ENCODE measurements around the gene IL22.

- TF ChIP-seq GATA2 (IDR thresholded peaks at IDR 0.05; ENCODE audit: low read depth, low read length) (no peak), GATA3 (IDR thresholded peaks at IDR 0.05; ENCODE audit: low read depth, low read length) (no peak)
Measured at GRCh38 chr12:68269779-68270178, 16.4 kb upstream of the IL22 start.

Data from SH-SY5Y (cell line).